ENCODE results near the gene CHIC2. TPM values are rescaled to one million over a fixed set of nuclear protein-coding genes. Genes with fewer than 3 reads are reported as not detected.

The CHIC2 gene
- total and polyA plus RNA-seq, 2 of the 8 experiments (the other 6 are each of a cell fraction or from before 2014, with no cell fraction given): 4.5 to 10.9 TPM

DNA sequence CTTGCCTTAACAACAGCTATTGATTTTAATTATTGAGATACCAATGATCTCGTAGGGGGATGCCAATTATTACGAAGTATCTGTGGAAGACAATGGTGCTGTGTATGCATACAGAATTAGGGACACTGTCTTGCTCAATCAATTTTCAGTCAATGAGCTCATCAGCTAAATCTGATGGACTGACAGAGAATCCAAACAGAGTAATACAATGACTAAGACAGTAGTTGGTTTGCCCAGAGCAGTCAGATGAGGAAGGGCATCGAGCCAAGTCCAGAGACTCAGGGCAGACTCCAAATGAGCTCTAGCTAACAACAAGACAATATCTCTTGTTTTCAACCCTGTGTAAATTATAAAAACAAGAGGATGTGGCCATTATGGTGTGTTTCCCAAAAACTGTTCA is 20.9 kb upstream of the CHIC2 start:
- Histone ChIP-seq H4K91ac (replicated peaks; ENCODE audit: insufficient read length, low read length) (no peak overlapping the region), H3K4ac (replicated peaks; ENCODE audit: insufficient read length, low read depth, low read length) (no peak overlapping the region), H3K23me2 (ENCODE audit: low read depth, low read length) (no peaks in the 10 kb centered on the region), H2AK5ac (ENCODE audit: low read depth, low read length) (no peak overlapping the region), H3K56ac (replicated peaks; ENCODE audit: insufficient read length, low read depth, low read length) (no peak overlapping the region), H3K4me1 (replicated peaks in 1 of 4; ENCODE audit: control insufficient read depth in 3 of 4, insufficient read depth in 4 of 4, low read length in 3 of 4) (no peaks in the 10 kb centered on the region), H2BK15ac (ENCODE audit: low read length) (no peak overlapping the region), H3K27ac (ENCODE audit: low read depth, low read length) (no peak overlapping the region), H3K79me1 (ENCODE audit: low read depth, low read length) (no peaks in the 10 kb centered on the region), H3K23ac (ENCODE audit: insufficient read length) (no peak overlapping the region), H3K9me3 (ENCODE audit: insufficient read depth in 2 of 2, low read depth in 1 of 2, low read length in 1 of 2) (no peaks in the 10 kb centered on the region), H2BK120ac (replicated peaks; ENCODE audit: low read depth, low read length) (no peak overlapping the region), H3K27me3 (replicated peaks in 1 of 4; ENCODE audit: control insufficient read depth in 3 of 4, extremely low read depth in 1 of 4, insufficient read depth in 3 of 4, low read length in 3 of 4) (peaks cover 3 to 7% (median 4%) of the 10 kb centered on the region in 4 experiments; a peak in 6 of 7 replicates), H3K18ac (ENCODE audit: extremely low read depth, low read length) (no peak overlapping the region), H4K20me1 (replicated peaks in 1 of 2; ENCODE audit: control insufficient read depth in 1 of 2, insufficient read depth in 2 of 2, low read length in 2 of 2) (no peaks in the 10 kb centered on the region), H2BK5ac (ENCODE audit: low read depth, low read length) (no peak overlapping the region), H3K9ac (replicated peaks in 1 of 4; ENCODE audit: extremely low read depth in 1 of 4, low read depth in 3 of 4, low read length in 3 of 4) (no peak overlapping the region), H3K14ac (ENCODE audit: insufficient read length) (no peak overlapping the region), H3K4me3 (ENCODE audit: extremely low read depth in 1 of 4, insufficient read depth in 2 of 4, low read depth in 3 of 4, low read length in 4 of 4) (no peak overlapping the region), H3K79me2 (ENCODE audit: control insufficient read depth in 1 of 2, insufficient read depth in 2 of 2, low read length in 2 of 2) (no peaks in the 10 kb centered on the region), H4K5ac (ENCODE audit: insufficient read length, low read depth, low read length) (no peak overlapping the region), H2AFZ (ENCODE audit: low read length) (no peak overlapping the region), H2BK20ac (ENCODE audit: low read length) (no peak overlapping the region), H3K36me3 (ENCODE audit: control insufficient read depth in 2 of 4, insufficient read depth in 4 of 4, low read length in 3 of 4) (no peaks in the 10 kb centered on the region), H3K4me2 (ENCODE audit: insufficient read depth in 1 of 2, low read depth in 2 of 2, low read length in 2 of 2) (no peak overlapping the region), H4K8ac (ENCODE audit: extremely low read depth, insufficient read depth, low read length) (no peak overlapping the region), H2BK12ac (ENCODE audit: low read depth, low read length) (no peak overlapping the region)
- 83% methylated on average over 3 of the region's 3 CpGs; no CpG with 5 or more reads in 1 of the 2 experiments for WGBS, 2 experiments (ENCODE audit: extremely low coverage in 1 of 2, insufficient coverage in 1 of 2, insufficient read length in 1 of 2, insufficient replicate concordance in 2 of 2, low coverage in 1 of 2, low lambda C conversion rate in 2 of 2, missing lambda C conversion rate in 1 of 2)
- no peak for DNase-seq (ENCODE audit: low read depth in 1 of 2, low spot score in 2 of 2)
- CTCF ChIA-PET (ENCODE audit: partially characterized antibody): interaction anchor here (0.6 to 2.7 kb wide), 11 partner anchors 9 to 155 kb away, joined by 3 to 12 read pairs (median 3); partner anchors contain the start of gene GSX2
- no peak for FAIRE-seq
- POLR2A ChIA-PET (ENCODE audit: partially characterized antibody): interaction anchor here (0.7 to 1.1 kb wide), 2 partner anchors 9 to 18 kb away, joined by 3 to 4 read pairs; no protein-coding TSS in a partner anchor
- no peak for TF ChIP-seq TAF7 (optimal IDR thresholded peaks at IDR 0.05; ENCODE audit: borderline replicate concordance, low read depth, low read length)
- TF ChIP-seq KDM5A (IDR thresholded peaks at IDR 0.05; ENCODE audit: low read length): no peak
- TF ChIP-seq CTBP2 (IDR thresholded peaks at IDR 0.05; ENCODE audit: borderline replicate concordance, insufficient read depth, insufficient read length, low read length): no peak
- no peak for TF ChIP-seq EZH2 (IDR thresholded peaks at IDR 0.05; ENCODE audit: low read depth, low read length, severe bottlenecking)
- no peak for TF ChIP-seq SUZ12 (IDR thresholded peaks at IDR 0.05; ENCODE audit: low read length)
- TF ChIP-seq ZNF274 (IDR thresholded peaks at IDR 0.05; ENCODE audit: borderline replicate concordance, extremely low read depth, low read length): no peak
- TF ChIP-seq TCF12 (IDR thresholded peaks at IDR 0.05; ENCODE audit: low read depth, low read length): no peak
- no peak for TF ChIP-seq ASH2L (IDR thresholded peaks at IDR 0.05; ENCODE audit: low read length)
- TF ChIP-seq GABPA (IDR thresholded peaks at IDR 0.05; ENCODE audit: borderline replicate concordance, insufficient read depth, low read length): no peak
- TF ChIP-seq SAP30 (IDR thresholded peaks at IDR 0.05; ENCODE audit: insufficient read depth, insufficient replicate concordance, low read length): no peak
- TF ChIP-seq HDAC2 (IDR thresholded peaks at IDR 0.05; ENCODE audit: borderline replicate concordance in 1 of 2, low read depth in 2 of 2, low read length in 2 of 2): no peak
- TF ChIP-seq, protein P1, sequence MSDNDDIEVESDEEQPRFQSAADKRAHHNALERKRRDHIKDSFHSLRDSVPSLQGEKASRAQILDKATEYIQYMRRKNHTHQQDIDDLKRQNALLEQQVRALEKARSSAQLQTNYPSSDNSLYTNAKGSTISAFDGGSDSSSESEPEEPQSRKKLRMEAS (IDR thresholded peaks at IDR 0.05): no peak
- TF ChIP-seq POLR2AphosphoS5 (IDR thresholded peaks at IDR 0.05; ENCODE audit: low read depth, low read length): no peak
- TF ChIP-seq CEBPB (IDR thresholded peaks at IDR 0.05; ENCODE audit: low read depth, low read length): no peak

Measured in H1 (cell line).